Keratinocyte (primary cell): ENCODE measurements around the gene CYP27A1. TPM values are rescaled to one million over a fixed set of nuclear protein-coding genes. Genes with fewer than 3 reads are reported as not detected.
A peak's percentile ranks its signal among the peaks of the same experiment; 100 is the strongest.

Experiments
- DNase-seq: peaks from one replicate; pipeline ENCODE4 v3.0.0-alpha.2; 2011; ENCODE audit warnings: low read depth, missing footprints, low spot score
- FAIRE-seq: peaks from 2 replicates; lab custom pipeline; 2011; peaks lifted over from hg19 to GRCh38; lab: Jason Lieb, UNC
- H2AFZ ChIP-seq: 2 replicates; pipeline ENCODE4 v1.6.0; 2012; ENCODE audit warnings: low read length, control low read depth, inconsistent platforms; ENCODE audit not compliant: control insufficient read depth
- H3K27ac ChIP-seq: 2 replicates; pipeline ENCODE4 v1.5.1; 2011; ENCODE audit warnings: low read length; ENCODE audit not compliant: control insufficient read depth, insufficient read depth
- H3K27me3 ChIP-seq: 3 replicates; pipeline ENCODE4 v1.6.0; 2011; ENCODE audit warnings: low read length; ENCODE audit not compliant: control insufficient read depth, insufficient read depth; ENCODE audit errors: extremely low read depth
- H3K36me3 ChIP-seq, 2 experiments: 2 replicates in 1 of 2; 3 replicates in 1 of 2; pipeline ENCODE4 v1.5.1; 2011; ENCODE audit warnings: low read length in 2 of 2, mild to moderate bottlenecking in 1 of 2; ENCODE audit not compliant: control insufficient read depth in 2 of 2, insufficient read depth in 2 of 2; ENCODE audit errors: extremely low read depth in 1 of 2
- H3K4me1 ChIP-seq: 3 replicates; pipeline ENCODE4 v1.5.1; 2011; ENCODE audit warnings: low read length; ENCODE audit not compliant: control insufficient read depth, insufficient read depth; ENCODE audit errors: extremely low read depth
- H3K4me2 ChIP-seq: 3 replicates; pipeline ENCODE4 v1.6.0; 2011; ENCODE audit warnings: low read depth, low read length; ENCODE audit not compliant: control insufficient read depth, insufficient read depth; ENCODE audit errors: extremely low read depth
- H3K4me3 ChIP-seq, 3 experiments: fragments of 200-600 bp in 1 of 3; sonication (generic) in 1 of 3; 2 replicates in 2 of 3; 3 replicates in 1 of 3; pipeline ENCODE4 v1.5.1; 2011 to 2016; ENCODE audit warnings: low read length in 3 of 3, mild to moderate bottlenecking in 3 of 3, control low read depth in 2 of 3, inconsistent platforms in 1 of 3, low read depth in 1 of 3, mixed read lengths in 1 of 3, mixed run types in 1 of 3, moderate library complexity in 1 of 3; ENCODE audit not compliant: control insufficient read depth in 2 of 3, insufficient read depth in 2 of 3; ENCODE audit errors: extremely low read depth in 1 of 3
- H3K79me2 ChIP-seq: 2 replicates; pipeline ENCODE4 v1.6.0; 2012; ENCODE audit warnings: low read length; ENCODE audit not compliant: control insufficient read depth, insufficient read depth
- H3K9ac ChIP-seq: 3 replicates; pipeline ENCODE4 v1.6.0; 2011; ENCODE audit warnings: low read length; ENCODE audit not compliant: control insufficient read depth, insufficient read depth; ENCODE audit errors: extremely low read depth
- H3K9me1 ChIP-seq: 3 replicates; pipeline ENCODE4 v1.6.0; 2011; ENCODE audit warnings: low read length; ENCODE audit not compliant: control insufficient read depth, insufficient read depth; ENCODE audit errors: extremely low read depth
- H3K9me3 ChIP-seq: 2 replicates; pipeline ENCODE4 v1.5.1; 2012; ENCODE audit warnings: low read depth, low read length; ENCODE audit not compliant: control insufficient read depth
- H4K20me1 ChIP-seq: 3 replicates; pipeline ENCODE4 v1.6.0; 2011; ENCODE audit warnings: low read length; ENCODE audit not compliant: control insufficient read depth, insufficient read depth; ENCODE audit errors: extremely low read depth
- CTCF ChIP-seq, 3 experiments: IDR thresholded peaks in 1 of 3; conservative IDR thresholded peaks in 1 of 3; optimal IDR thresholded peaks in 1 of 3; 2 replicates in 2 of 3; 3 replicates in 1 of 3; pipeline versions ENCODE3 to v1.5.1; 2011; ENCODE audit warnings: low read length in 3 of 3, mild to moderate bottlenecking in 3 of 3, moderate library complexity in 2 of 3, control low read depth in 1 of 3, inconsistent platforms in 1 of 3; ENCODE audit not compliant: insufficient read depth in 2 of 3; ENCODE audit errors: extremely low read depth in 1 of 3
- EZH2 ChIP-seq: IDR thresholded peaks from one replicate; pipeline ENCODE4 v1.6.1; 2012; ENCODE audit warnings: inconsistent platforms, mild to moderate bottlenecking, low read length, moderate library complexity
- dilution Hi-C: fragments of 300-500 bp; cut with MboI; formaldehyde crosslinking; loops from one replicate; pipeline ENCODE4 v1.7.0; 2020; ENCODE audit warnings: low sequenced_read_pairs; ENCODE audit not compliant: extremely low pct_ligation_motif_present
- polyA plus RNA-seq, 5 experiments: library from polyadenylated mRNA; depleted of rRNA in 3 of 5; stranded (reverse) in 3 of 5; stranded (forward) in 1 of 5; unstranded in 1 of 5; fragments of >200 nt; gene quantifications; 1 replicate in 1 of 5; 2 replicates in 3 of 5; 3 replicates in 1 of 5; pipeline versions ENCODE4 v1.2.1 to v1.2.3, GENCODE V29; 2011 to 2012; ENCODE audit warnings: missing spikeins in 2 of 5, low read depth in 1 of 5, low replicate concordance in 1 of 5

Gene CYP27A1
- polyA plus RNA-seq, 1 donor (not counting 4 experiments of a cell fraction or from before 2014, with no cell fraction given): 0.12 TPM

GRCh38 chr2:218736531-218736930 lies 45.4 kb upstream of the CYP27A1 start:
- Histone ChIP-seq H4K20me1 (no peaks in the 10 kb centered on the region), H3K4me1 (peaks cover 42% of the 10 kb centered on the region), H3K79me2 (peaks cover 52% of the 10 kb centered on the region), H3K9ac (peak overlapping the region; percentile 2), H3K27ac (peak overlapping the region; percentile 13), H3K36me3 (peaks cover 20 to 46% of the 10 kb centered on the region in 2 experiments), H3K9me1 (no peaks in the 10 kb centered on the region), H3K4me3 (no peak overlapping the region), H2AFZ (no peak overlapping the region), H3K4me2 (peak overlapping the region; percentile 42), H3K9me3 (no peaks in the 10 kb centered on the region), H3K27me3 (no peaks in the 10 kb centered on the region)
- DNase-seq (no peak), FAIRE-seq (no peak)
- dilution Hi-C loops: no loop called here
- TF ChIP-seq EZH2 (no peak), CTCF (optimal IDR thresholded peaks at IDR 0.05 in 1 of 3, IDR thresholded peaks at IDR 0.05 in 1 of 3, conservative IDR thresholded peaks at IDR 0.05 in 1 of 3; ENCODE audit: extremely low read depth in 1 of 3, insufficient read depth in 2 of 3, low read length in 3 of 3) (no peak)

GRCh38 chr2:218743068-218743467 lies 38.9 kb upstream of the CYP27A1 start:
- Histone ChIP-seq H4K20me1 (no peaks in the 10 kb centered on the region), H3K4me2 (no peak overlapping the region), H3K4me1 (peaks cover 3% of the 10 kb centered on the region), H3K4me3 (no peak overlapping the region), H3K79me2 (peaks cover 4% of the 10 kb centered on the region), H3K9me3 (no peaks in the 10 kb centered on the region), H3K9ac (no peak overlapping the region), H3K36me3 (peaks cover 35 to 45% of the 10 kb centered on the region in 2 experiments), H3K27ac (no peak overlapping the region), H3K9me1 (no peaks in the 10 kb centered on the region), H2AFZ (no peak overlapping the region), H3K27me3 (no peaks in the 10 kb centered on the region)
- dilution Hi-C loops: no loop called here
- FAIRE-seq (no peak), DNase-seq (no peak)
- no peak for TF ChIP-seq EZH2
- no peak for TF ChIP-seq CTCF (optimal IDR thresholded peaks at IDR 0.05 in 1 of 3, IDR thresholded peaks at IDR 0.05 in 1 of 3, conservative IDR thresholded peaks at IDR 0.05 in 1 of 3; ENCODE audit: extremely low read depth in 1 of 3, insufficient read depth in 2 of 3, low read length in 3 of 3)
